ENCODE measurements around the gene UNC93B1. TPM values are rescaled to one million over a fixed set of nuclear protein-coding genes. Genes with fewer than 3 reads are reported as not detected.
"Not testable (repeated sequence)": the region's sequence is repeated elsewhere in the genome, so short reads cannot be mapped to it uniquely, and the experiment has no call there.

The UNC93B1 gene
- total RNA-seq, 2 experiments from 2014 or later, result 12.4 to 13.0 TPM

DNA sequence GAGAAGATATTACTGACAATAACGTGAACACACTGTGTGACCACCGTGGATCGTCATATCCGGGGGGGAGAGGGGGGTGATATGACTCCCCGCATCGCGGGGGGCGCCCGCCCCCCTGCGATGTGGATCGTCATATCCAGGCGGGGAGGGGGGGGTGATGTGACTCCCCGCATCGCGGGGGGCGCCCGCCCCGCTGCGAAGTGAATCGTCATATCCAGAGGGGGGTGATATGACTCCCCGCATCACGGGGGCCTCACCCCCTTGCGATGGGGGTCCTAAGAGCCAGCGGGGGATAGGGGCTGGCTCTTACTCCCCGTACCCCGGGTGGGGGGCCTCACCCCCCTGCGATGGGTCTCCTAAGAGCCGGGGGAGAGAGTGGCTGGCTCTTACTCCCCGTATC lies 19.9 kb downstream of the UNC93B1 start:
- H3K27me3 Mint-ChIP-seq, result no peaks in the 10 kb centered on the region
- ATAC-seq (no peak), DNase-seq (no peak)
- POLR2A ChIA-PET, result no interaction called here
- CTCF ChIA-PET, result no interaction called here
- H3K4me1 Mint-ChIP-seq (ENCODE audit: low read depth), result peaks cover under 1% of the 10 kb centered on the region
- intact Hi-C loops (cut with micrococcal nuclease), result no loop called here
- no peaks in the 10 kb centered on the region for H3K36me3 Mint-ChIP-seq (ENCODE audit: low read depth)
- H3K4me3 Mint-ChIP-seq, result no peak overlapping the region
- TF ChIP-seq CTCF (IDR thresholded peaks at IDR 0.05), result no peak
- no peaks in the 10 kb centered on the region for H3K9me3 Mint-ChIP-seq
- no peak overlapping the region for H3K27ac Mint-ChIP-seq

GRCh38 chr11:67982255-67982857 lies 21.5 kb downstream of the UNC93B1 start:
- POLR2A ChIA-PET; ATAC-seq; H3K36me3 Mint-ChIP-seq (ENCODE audit: low read depth); CTCF ChIA-PET; DNase-seq; intact Hi-C loops (cut with micrococcal nuclease); H3K9me3 Mint-ChIP-seq; H3K4me1 Mint-ChIP-seq (ENCODE audit: low read depth); H3K27me3 Mint-ChIP-seq; H3K4me3 Mint-ChIP-seq; H3K27ac Mint-ChIP-seq: not testable (repeated sequence)

DNA sequence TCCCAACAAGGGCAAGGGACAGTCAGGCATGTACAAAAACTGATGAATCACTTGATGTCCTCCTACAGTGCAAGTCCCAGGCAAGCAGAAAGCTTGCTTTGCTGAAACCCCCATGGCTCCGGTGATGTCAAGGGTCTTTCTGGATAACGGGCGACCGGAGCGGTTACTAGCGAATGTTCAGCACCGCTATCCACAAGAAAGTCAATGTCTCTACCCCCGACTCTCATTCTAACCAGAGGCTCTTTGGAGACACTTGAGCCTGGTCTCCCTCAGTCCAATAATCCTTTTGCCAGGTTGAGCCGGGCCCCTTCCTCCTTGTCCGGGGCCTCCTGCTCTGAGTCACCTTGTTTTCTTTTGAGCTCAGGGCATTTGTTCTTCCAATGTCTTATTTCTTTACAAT lies 22.7 kb downstream of the UNC93B1 start:
- H3K27ac Mint-ChIP-seq; intact Hi-C loops (cut with micrococcal nuclease); H3K36me3 Mint-ChIP-seq (ENCODE audit: low read depth); POLR2A ChIA-PET; H3K4me3 Mint-ChIP-seq; H3K27me3 Mint-ChIP-seq; H3K4me1 Mint-ChIP-seq (ENCODE audit: low read depth); DNase-seq; H3K9me3 Mint-ChIP-seq; ATAC-seq: not testable (repeated sequence)
- CTCF ChIA-PET, result interaction anchor here (1.5 kb wide), 1 partner anchor 26 kb away, joined by 7 read pairs; no protein-coding TSS in a partner anchor

DNA sequence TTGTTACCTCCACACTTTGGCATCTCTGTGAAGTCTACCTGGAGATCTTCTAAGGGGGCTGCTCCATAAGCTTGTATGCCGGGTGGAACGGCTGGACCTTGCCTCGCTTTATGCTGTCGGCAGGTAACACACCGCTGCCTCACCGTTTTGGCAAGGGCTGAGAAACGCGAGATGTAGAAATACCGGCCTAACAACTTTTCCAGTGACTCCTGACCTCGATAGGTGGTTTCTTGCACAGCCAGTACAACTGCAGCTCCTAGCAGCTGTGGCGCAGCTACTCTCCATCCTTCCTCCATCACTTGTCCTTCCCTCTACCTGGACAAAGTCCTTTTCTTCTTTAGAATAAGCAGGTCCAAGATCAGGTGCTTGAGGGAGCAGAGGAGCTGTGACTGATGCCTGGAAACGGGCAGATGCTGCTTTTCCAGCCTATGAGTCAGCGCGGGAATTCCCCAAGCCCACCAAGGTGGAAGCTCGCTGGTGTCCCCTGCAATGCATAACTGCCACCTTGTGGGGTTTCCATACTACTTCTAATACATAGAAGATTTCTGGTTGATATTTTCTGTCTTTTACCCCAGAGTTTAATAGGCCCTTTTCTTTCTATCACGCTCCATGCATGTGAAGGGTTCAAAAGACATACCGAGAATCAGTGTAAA lies 25.0 kb downstream of the UNC93B1 start:
- H3K27ac Mint-ChIP-seq; H3K36me3 Mint-ChIP-seq (ENCODE audit: low read depth); H3K4me3 Mint-ChIP-seq; H3K9me3 Mint-ChIP-seq; intact Hi-C loops (cut with micrococcal nuclease); ATAC-seq; CTCF ChIA-PET; POLR2A ChIA-PET; H3K27me3 Mint-ChIP-seq; H3K4me1 Mint-ChIP-seq (ENCODE audit: low read depth): not testable (repeated sequence)
- DNase-seq, result peak; percentile 33

DNA sequence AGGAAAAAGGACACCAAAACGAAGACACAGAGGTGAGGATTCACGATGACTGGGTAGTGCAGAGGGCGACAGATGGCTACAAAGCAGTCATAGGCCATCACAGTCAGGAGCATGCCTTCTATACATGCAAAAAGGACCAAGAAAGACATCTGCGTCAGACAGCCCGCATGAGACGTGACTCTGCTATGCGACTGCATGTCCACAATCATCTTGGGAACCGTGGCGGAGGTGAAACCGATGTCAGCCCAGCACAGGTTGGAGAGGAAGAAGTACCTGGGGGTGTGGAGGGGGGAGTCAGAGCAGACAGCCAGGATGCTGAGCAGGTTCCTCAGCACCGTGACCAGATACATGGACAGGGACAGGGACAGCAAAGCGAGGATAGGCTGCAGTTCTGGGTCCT lies 29.2 kb downstream of the UNC93B1 start:
- DNase-seq; H3K4me1 Mint-ChIP-seq (ENCODE audit: low read depth); H3K27me3 Mint-ChIP-seq; CTCF ChIA-PET; H3K9me3 Mint-ChIP-seq; H3K4me3 Mint-ChIP-seq; POLR2A ChIA-PET; ATAC-seq; intact Hi-C loops (cut with micrococcal nuclease); H3K36me3 Mint-ChIP-seq (ENCODE audit: low read depth); H3K27ac Mint-ChIP-seq: not testable (repeated sequence)

DNA sequence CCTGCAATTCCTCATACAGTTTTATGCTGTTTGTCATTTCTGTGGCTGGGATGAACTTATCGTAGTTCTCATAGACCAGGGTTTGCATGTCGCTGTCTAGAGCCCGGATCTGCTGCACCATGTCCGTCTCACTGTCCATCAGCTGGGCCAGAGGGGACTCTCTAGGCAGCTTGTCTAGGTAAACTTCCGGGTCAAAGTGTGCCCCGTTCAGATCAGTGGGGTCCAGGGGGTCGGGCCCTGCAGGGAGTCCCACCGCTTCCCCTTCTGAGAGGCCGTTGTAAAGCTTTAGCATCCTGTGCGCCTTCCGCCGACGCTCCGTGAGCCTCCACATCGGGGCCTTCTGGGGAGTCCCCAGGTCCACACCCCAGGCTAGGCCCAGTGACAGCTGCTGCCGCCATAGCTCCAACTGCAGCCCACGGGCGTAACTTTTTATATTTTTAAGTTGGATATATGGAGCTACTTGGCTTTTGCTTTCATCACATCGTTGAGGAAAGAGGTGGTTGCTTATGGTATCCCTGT lies 38.0 kb downstream of the UNC93B1 start:
- POLR2A ChIA-PET; H3K27ac Mint-ChIP-seq; DNase-seq; H3K36me3 Mint-ChIP-seq (ENCODE audit: low read depth); H3K4me1 Mint-ChIP-seq (ENCODE audit: low read depth); H3K9me3 Mint-ChIP-seq; H3K4me3 Mint-ChIP-seq; intact Hi-C loops (cut with micrococcal nuclease); ATAC-seq; H3K27me3 Mint-ChIP-seq: not testable (repeated sequence)
- CTCF ChIA-PET, result interaction anchor here (3.9 kb wide), 1 partner anchor 10 kb away, joined by 15 read pairs; no protein-coding TSS in a partner anchor

- H3K27me3 Mint-ChIP-seq, result not testable (repeated sequence)
- CTCF ChIA-PET, result interaction anchor here (1.0 to 3.9 kb wide), 2 partner anchors 9 to 117 kb away, joined by 3 to 15 read pairs; no protein-coding TSS in a partner anchor
Measured at GRCh38 chr11:67964746-67965145, 39.2 kb downstream of the UNC93B1 start.

DNA sequence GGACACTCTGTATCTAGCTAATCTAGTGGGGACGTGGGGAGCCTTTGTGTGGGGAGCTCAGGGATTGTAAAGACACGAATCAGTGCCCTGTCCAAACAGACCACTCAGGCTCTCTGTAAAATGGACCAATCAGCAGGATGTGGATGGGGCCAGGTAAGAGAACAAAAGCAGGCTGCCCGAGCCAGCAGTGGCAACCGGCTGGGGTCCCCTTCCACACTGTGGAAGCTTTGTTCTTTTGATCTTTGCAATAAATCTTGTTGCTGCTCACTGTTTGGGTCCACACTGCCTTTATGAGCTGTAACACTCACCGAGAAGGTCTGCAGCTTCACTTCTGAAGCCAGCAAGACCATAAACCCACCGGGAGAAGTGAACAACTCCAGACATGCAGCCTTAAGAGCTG lies 40.0 kb downstream of the UNC93B1 start:
- POLR2A ChIA-PET; H3K27ac Mint-ChIP-seq; intact Hi-C loops (cut with micrococcal nuclease); ATAC-seq; H3K36me3 Mint-ChIP-seq (ENCODE audit: low read depth); H3K4me3 Mint-ChIP-seq; H3K9me3 Mint-ChIP-seq; H3K4me1 Mint-ChIP-seq (ENCODE audit: low read depth); DNase-seq; H3K27me3 Mint-ChIP-seq: not testable (repeated sequence)
- CTCF ChIA-PET, result interaction anchor here (1.0 to 3.9 kb wide), 2 partner anchors 8 to 116 kb away, joined by 3 to 15 read pairs; no protein-coding TSS in a partner anchor

More at GRCh38 chr11:67964746-67965145, 39.2 kb downstream of the UNC93B1 start:
- H3K4me1 Mint-ChIP-seq (ENCODE audit: low read depth); H3K27ac Mint-ChIP-seq; intact Hi-C loops (cut with micrococcal nuclease); H3K9me3 Mint-ChIP-seq; ATAC-seq; POLR2A ChIA-PET; DNase-seq; H3K36me3 Mint-ChIP-seq (ENCODE audit: low read depth); H3K4me3 Mint-ChIP-seq: not testable (repeated sequence)

GRCh38 chr11:67963217-67963616 lies 40.7 kb downstream of the UNC93B1 start:
- CTCF ChIA-PET, result interaction anchor here (3.9 kb wide), 1 partner anchor 8 kb away, joined by 15 read pairs; no protein-coding TSS in a partner anchor

GRCh38 chr11:67956236-67956635 lies 47.7 kb downstream of the UNC93B1 start:
- ATAC-seq; POLR2A ChIA-PET; H3K27ac Mint-ChIP-seq; H3K9me3 Mint-ChIP-seq; intact Hi-C loops (cut with micrococcal nuclease); H3K36me3 Mint-ChIP-seq (ENCODE audit: low read depth); DNase-seq: not testable (repeated sequence)
- Mint-ChIP-seq H3K4me3 (peak overlapping the region; percentile 36), H3K27me3 (peaks cover 15% of the 10 kb centered on the region), H3K4me1 (ENCODE audit: low read depth) (peaks cover 10% of the 10 kb centered on the region)
- CTCF ChIA-PET, result interaction anchor here (0.6 to 1.7 kb wide), 19 partner anchors 9 to 253 kb away, joined by 3 to 15 read pairs (median 4); partner anchors contain the start of genes ALDH3B1 and UNC93B1

More at GRCh38 chr11:67963217-67963616, 40.7 kb downstream of the UNC93B1 start:
- DNase-seq; H3K27ac Mint-ChIP-seq; H3K27me3 Mint-ChIP-seq; ATAC-seq; H3K4me3 Mint-ChIP-seq; H3K9me3 Mint-ChIP-seq; H3K4me1 Mint-ChIP-seq (ENCODE audit: low read depth); intact Hi-C loops (cut with micrococcal nuclease); POLR2A ChIA-PET; H3K36me3 Mint-ChIP-seq (ENCODE audit: low read depth): not testable (repeated sequence)
